K562 (cell line): ENCODE results near the gene BTBD17. TPM values are rescaled to one million over a fixed set of nuclear protein-coding genes. Genes with fewer than 3 reads are reported as not detected.

Source experiments
- ATAC-seq: fragments of 200-7000 bp; cut with Tn5 transposase; 3 replicates; pipeline ENCODE4 v1.9.1; 2020; ENCODE audit warnings: moderate library complexity
- BruUV-seq: library from RNA; stranded (reverse); fragments of 400-500 nt; replicated peaks from 2 replicates; lab custom pipeline; 2021; lab: Mats Ljungman, UMichigan
- CTCF ChIA-PET: fragments of 300-600 bp; formaldehyde crosslinking; extraction: SDS; loops from one replicate; lab custom pipeline; 2021; ENCODE audit warnings: low intra/inter-chr PET ratio; lab: Yijun Ruan, JAX
- POLR2A ChIA-PET: fragments of 300-600, 350-650 bp; sonication (Branson Sonifier 250); formaldehyde crosslinking; extraction: SDS; loops from one replicate; lab custom pipeline; 2021; ENCODE audit warnings: antibody characterized with exemption, inconsistent platforms; lab: Yijun Ruan, JAX
- DNase-seq, 4 experiments: peaks; one replicate each; pipeline versions ENCODE4 v3.0.0 to v3.0.0-alpha.2; 2011 to 2018; ENCODE audit warnings: low spot score in 3 of 4, mixed read lengths in 3 of 4; ENCODE audit errors: extremely low read depth in 1 of 4
- FAIRE-seq: peaks from 2 replicates; lab custom pipeline; 2011; peaks lifted over from hg19 to GRCh38; lab: Jason Lieb, UNC
- H2AFZ ChIP-seq: 2 replicates; pipeline ENCODE4 v1.6.0; 2011; ENCODE audit warnings: low read depth, low read length, control low read depth, inconsistent platforms
- H3K27ac ChIP-seq: fragments of 200-600 bp; 3 replicates; pipeline ENCODE4 v1.8.0; 2011; ENCODE audit warnings: low read depth, mild to moderate bottlenecking, control low read depth, inconsistent platforms, low read length, moderate library complexity, mixed read lengths; ENCODE audit errors: extremely low read depth
- H3K27me3 ChIP-seq, 2 experiments: fragments of 300-600 bp in 1 of 2; 2 replicates in 1 of 2; 3 replicates in 1 of 2; pipeline versions ENCODE4 v1.6.0 to v1.8.0; 2011; ENCODE audit warnings: inconsistent platforms in 2 of 2, low read length in 2 of 2, mild to moderate bottlenecking in 1 of 2, mixed read lengths in 1 of 2, moderate library complexity in 1 of 2; ENCODE audit not compliant: control insufficient read depth in 2 of 2, insufficient read depth in 2 of 2
- H3K36me3 ChIP-seq: fragments of 300-600 bp; 3 replicates; pipeline ENCODE4 v1.8.0; 2011; ENCODE audit warnings: mild to moderate bottlenecking, low read length, inconsistent platforms; ENCODE audit not compliant: control insufficient read depth, insufficient read depth
- H3K4me1 ChIP-seq, 2 experiments: fragments of 200-600 bp in 1 of 2; replicated peaks in 1 of 2; 2 replicates in 1 of 2; 3 replicates in 1 of 2; pipeline versions ENCODE4 v1.5.1 to v1.8.0; 2011; ENCODE audit warnings: inconsistent platforms in 2 of 2, low read length in 2 of 2, mild to moderate bottlenecking in 1 of 2, mixed read lengths in 1 of 2, moderate library complexity in 1 of 2; ENCODE audit not compliant: control insufficient read depth in 2 of 2, insufficient read depth in 2 of 2
- H3K4me2 ChIP-seq: 2 replicates; pipeline ENCODE4 v1.6.1; 2011; ENCODE audit warnings: low read length, control low read depth, inconsistent platforms, mixed read lengths; ENCODE audit not compliant: insufficient read depth
- H3K4me3 ChIP-seq: fragments of 200-600 bp; sonication (generic), shearing (Covaris generic); 2 replicates; pipeline ENCODE4 v1.5.1; 2016; ENCODE audit warnings: control low read depth, inconsistent platforms
- H3K79me2 ChIP-seq: fragments of 200-600 bp; 3 replicates; pipeline ENCODE4 v1.8.0; 2011; ENCODE audit warnings: low read length, inconsistent platforms; ENCODE audit not compliant: control insufficient read depth, insufficient read depth
- H3K9ac ChIP-seq, 2 experiments: 2 replicates each; pipeline versions ENCODE4 v1.6.0 to v1.6.1; 2011; ENCODE audit warnings: low read depth in 2 of 2, low read length in 2 of 2, control low read depth in 1 of 2, inconsistent platforms in 1 of 2, mild to moderate bottlenecking in 1 of 2, mixed read lengths in 1 of 2; ENCODE audit not compliant: insufficient read depth in 1 of 2
- H3K9me1 ChIP-seq: one replicate; pipeline ENCODE4 v1.6.0; 2011; ENCODE audit warnings: inconsistent platforms, mild to moderate bottlenecking, low read length, moderate library complexity; ENCODE audit not compliant: control insufficient read depth, insufficient read depth
- H3K9me3 ChIP-seq: replicated peaks from 2 replicates; pipeline ENCODE4 v1.5.1; 2011; ENCODE audit warnings: low read depth, low read length, inconsistent platforms; ENCODE audit not compliant: control insufficient read depth, insufficient read depth
- H4K20me1 ChIP-seq: replicated peaks from 2 replicates; pipeline ENCODE4 v1.6.1; 2011; ENCODE audit warnings: low read length, inconsistent platforms, mixed read lengths; ENCODE audit not compliant: control insufficient read depth, insufficient read depth
- ATF4 ChIP-seq: fragments of 450-650 bp; formaldehyde crosslinking; IDR thresholded peaks from 2 replicates; pipeline ENCODE4 v1.4.0; 2022; ENCODE audit warnings: mild to moderate bottlenecking, moderate library complexity
- DLX4 ChIP-seq: fragments of 250-450 bp; sonication (Bioruptor Pico); IDR thresholded peaks from 2 replicates; pipeline ENCODE4 v1.6.1; 2021; ENCODE audit warnings: mild to moderate bottlenecking
- ETV5 ChIP-seq: sonication (generic); formaldehyde crosslinking; IDR thresholded peaks from 2 replicates; pipeline ENCODE4 v1.4.0; 2020; ENCODE audit warnings: low read depth, mild to moderate bottlenecking, missing genetic modification reagents
- LEF1 ChIP-seq: fragments of 450-650 bp; IDR thresholded peaks from 2 replicates; pipeline ENCODE4 v1.6.1; 2016; ENCODE audit warnings: mild to moderate bottlenecking
- MAZ ChIP-seq, 2 experiments: fragments of 450-650 bp in 1 of 2; sonication (generic) in 1 of 2; formaldehyde crosslinking; IDR thresholded peaks in 1 of 2; conservative IDR thresholded peaks in 1 of 2; 2 replicates each; pipeline versions ENCODE4 v1.4.0 to v1.5.0; 2020; ENCODE audit warnings: mild to moderate bottlenecking in 1 of 2, missing genetic modification reagents in 1 of 2
- MEF2D ChIP-seq: conservative IDR thresholded peaks from 2 replicates; pipeline ENCODE4 v1.6.1; 2016; ENCODE audit warnings: low read depth, missing genetic modification characterization, missing compliant biosample characterization
- RAD21 ChIP-seq, 2 experiments: fragments of 250-450 bp in 1 of 2; fragments of 450-650 bp in 1 of 2; sonication (Bioruptor Pico) in 1 of 2; formaldehyde crosslinking in 1 of 2; IDR thresholded peaks in 1 of 2; conservative IDR thresholded peaks in 1 of 2; 2 replicates each; pipeline versions ENCODE4 v1.4.0 to v1.8.0; 2020 to 2022; ENCODE audit warnings: mild to moderate bottlenecking in 2 of 2, moderate library complexity in 1 of 2
- RCOR1 ChIP-seq, 2 experiments: IDR thresholded peaks; 2 replicates each; pipeline ENCODE4 v1.6.1; 2012; ENCODE audit warnings: low read depth in 2 of 2, low read length in 2 of 2, borderline replicate concordance in 1 of 2, improper control_type of control experiment in 1 of 2
- SREBF1 ChIP-seq: fragments of 150-350 bp; IDR thresholded peaks from 2 replicates; pipeline ENCODE4 v1.6.1; 2014; ENCODE audit warnings: antibody characterized with exemption, low read depth, low read length, borderline replicate concordance
- TFE3 ChIP-seq: fragments of 450-650 bp; formaldehyde crosslinking; IDR thresholded peaks from 2 replicates; pipeline ENCODE4 v1.4.0; 2020; ENCODE audit warnings: mild to moderate bottlenecking, mixed read lengths
- UBTF ChIP-seq, 2 experiments: IDR thresholded peaks; 2 replicates each; pipeline ENCODE4 v1.6.1; 2012; ENCODE audit warnings: improper control_type of control experiment in 2 of 2, low read depth in 2 of 2, low read length in 2 of 2, borderline replicate concordance in 1 of 2
- ZEB2 ChIP-seq: fragments of 450-650 bp; IDR thresholded peaks from 2 replicates; pipeline ENCODE4 v1.6.1; 2016
- ZNF263 ChIP-seq: sonication (generic); formaldehyde crosslinking; IDR thresholded peaks from 2 replicates; pipeline ENCODE4 v1.8.0; 2022; ENCODE audit warnings: mild to moderate bottlenecking, missing genetic modification reagents, borderline replicate concordance
- ZNF644 ChIP-seq: fragments of 200-800 bp; sonication (Bioruptor generic); IDR thresholded peaks from 2 replicates; pipeline ENCODE4 v1.6.1; 2016; ENCODE audit warnings: low read depth, missing genetic modification characterization, missing compliant biosample characterization
- WGBS: fragments of 100-300 bp; shearing (Covaris generic); methylation state at CpG from one replicate; pipeline ENCODE4 v1.1.6; 2016; ENCODE audit warnings: low coverage, mixed read lengths; ENCODE audit not compliant: insufficient coverage; ENCODE audit errors: missing lambda C conversion rate; 5-methylcytosine and 5-hydroxymethylcytosine counted together
- in situ Hi-C: fragments of 300-500 bp; cut with MboI; formaldehyde crosslinking; loops from 4 replicates; pipeline ENCODE4 v1.15.0; 2018; ENCODE audit warnings: inconsistent platforms, mixed read lengths
- intact Hi-C: fragments of 100-400 bp; cut with micrococcal nuclease; formaldehyde crosslinking; loops from 2 replicates; pipeline ENCODE4 v1.14.2; 2022
- polyA plus RNA-seq, 8 experiments: library from polyadenylated mRNA; depleted of rRNA in 4 of 8; stranded (reverse) in 5 of 8; unstranded in 3 of 8; fragments of >200 nt; fragmentation: Nextera tagmentation in 2 of 8; fragmentation: Illumina TruSeq in 1 of 8; extraction: Ambion mirVana in 2 of 8; extraction: Trizol in 1 of 8; gene quantifications; 2 replicates each; pipeline versions ENCODE4 v1.2.1 to v1.2.3, GENCODE V29; 2011 to 2014; ENCODE audit warnings: inconsistent platforms in 1 of 8, missing spikeins in 1 of 8
- total RNA-seq, 7 experiments: library from RNA; depleted of rRNA in 6 of 7; stranded (reverse); fragments of >200 nt in 6 of 7; fragmentation: Illumina TruSeq in 2 of 7; extraction: Trizol in 2 of 7; gene quantifications; 2 replicates each; pipeline versions ENCODE4 v1.2.1 to v1.2.3, GENCODE V29; 2011 to 2021; ENCODE audit warnings: low replicate concordance in 1 of 7

Gene BTBD17
- total and polyA plus RNA-seq, 9 of the 15 experiments (the other 6 are each of a cell fraction or from before 2014, with no cell fraction given) = not detected

GRCh38 chr17:74337834-74338500, 23.7 kb downstream of the BTBD17 start:
- H3K9me3 ChIP-seq = no peaks in the 10 kb centered on the region
- no peak overlapping the region for H3K4me2 ChIP-seq
- no peaks in the 10 kb centered on the region for H3K9me1 ChIP-seq
- in situ Hi-C loops (no loop called here), intact Hi-C loops (no loop called here)
- H3K27ac ChIP-seq = no peak overlapping the region
- H3K4me1 ChIP-seq = peaks cover 2 to 10% of the 10 kb centered on the region in 2 experiments; a peak in 4 of 5 replicates
- DNase-seq (no peak), ATAC-seq (no peak), FAIRE-seq (no peak)
- ChIA-PET CTCF (no interaction called here), POLR2A (interaction anchor here (0.6 to 1.7 kb wide), 2 partner anchors 9 to 228 kb away, joined by 3 to 8 read pairs; no protein-coding TSS in a partner anchor)
- H3K36me3 ChIP-seq = no peaks in the 10 kb centered on the region
- no peak overlapping the region for H2AFZ ChIP-seq
- H3K4me3 ChIP-seq = no peak overlapping the region
- H3K79me2 ChIP-seq = no peaks in the 10 kb centered on the region
- H4K20me1 ChIP-seq = peaks cover 10% of the 10 kb centered on the region
- no TSS peak for BruUV-seq
- peaks cover 2 to 45% of the 10 kb centered on the region in 2 experiments; a peak in 3 of 5 replicates for H3K27me3 ChIP-seq
- WGBS = 7% methylated on average over 10 of the region's 12 CpGs
- no peak overlapping the region for H3K9ac ChIP-seq
- no peak for TF ChIP-seq RAD21 (CRISPR knock-in tag; conservative IDR thresholded peaks at IDR 0.05 in 1 of 2, IDR thresholded peaks at IDR 0.05 in 1 of 2)
- TF ChIP-seq RCOR1 (IDR thresholded peaks at IDR 0.05; ENCODE audit: borderline replicate concordance in 1 of 2, low read depth in 2 of 2, low read length in 2 of 2) = no peak
- TF ChIP-seq UBTF (IDR thresholded peaks at IDR 0.05; ENCODE audit: borderline replicate concordance in 1 of 2, low read depth in 2 of 2, low read length in 2 of 2) = no peak
- TF ChIP-seq ZNF263 (CRISPR knock-in tag) = no peak
- no peak for TF ChIP-seq TFE3 (CRISPR knock-in tag)
- no peak for TF ChIP-seq MEF2D (tag)
- no peak for TF ChIP-seq MAZ (CRISPR knock-in tag; conservative IDR thresholded peaks at IDR 0.05 in 1 of 2, IDR thresholded peaks at IDR 0.05 in 1 of 2)
- TF ChIP-seq ZNF644 (tag) = no peak
- TF ChIP-seq ATF4 = no peak
- no peak for TF ChIP-seq ZEB2
- TF ChIP-seq ETV5 (CRISPR knock-in tag) = no peak
- no peak for TF ChIP-seq DLX4 (CRISPR knock-in tag)
- TF ChIP-seq SREBF1 = no peak
- TF ChIP-seq LEF1 = no peak
